ENCODE data around the gene ZNF784.

DNA sequence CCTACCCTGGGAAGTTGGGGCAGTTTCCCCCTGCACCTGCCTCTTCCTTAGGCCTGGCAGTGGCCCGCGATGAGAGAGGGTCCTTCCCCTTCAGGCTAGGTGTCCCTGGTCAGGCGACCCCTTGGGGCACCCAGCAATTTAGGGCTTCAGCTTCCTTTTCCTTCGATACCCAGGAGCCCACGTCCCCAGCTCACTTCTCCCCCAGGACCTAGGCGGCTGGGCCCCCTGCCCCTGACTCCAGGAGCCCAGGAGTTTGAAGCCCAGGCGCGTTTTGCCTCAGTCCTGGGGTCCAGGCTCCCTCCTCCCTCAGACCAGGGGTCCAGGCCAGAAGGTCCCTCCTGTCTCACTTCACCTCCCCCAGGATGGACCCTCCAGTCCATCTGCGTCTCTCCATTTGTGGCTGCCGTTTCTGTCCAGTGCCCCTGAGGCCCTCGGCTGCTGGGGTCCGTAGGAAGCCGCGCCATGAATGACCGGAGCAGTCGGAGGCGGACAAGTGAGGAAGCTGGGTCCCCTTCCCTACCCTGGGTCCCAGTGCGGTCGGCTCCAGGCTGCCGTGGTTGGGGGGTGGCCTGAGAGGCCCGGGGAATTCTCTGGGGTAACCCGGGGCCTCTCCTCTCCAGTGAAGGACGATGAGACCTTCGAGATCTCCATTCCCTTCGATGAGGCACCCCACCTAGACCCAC, 24.4 kb upstream of the ZNF784 start:
- TF ChIP-seq, protein P1, sequence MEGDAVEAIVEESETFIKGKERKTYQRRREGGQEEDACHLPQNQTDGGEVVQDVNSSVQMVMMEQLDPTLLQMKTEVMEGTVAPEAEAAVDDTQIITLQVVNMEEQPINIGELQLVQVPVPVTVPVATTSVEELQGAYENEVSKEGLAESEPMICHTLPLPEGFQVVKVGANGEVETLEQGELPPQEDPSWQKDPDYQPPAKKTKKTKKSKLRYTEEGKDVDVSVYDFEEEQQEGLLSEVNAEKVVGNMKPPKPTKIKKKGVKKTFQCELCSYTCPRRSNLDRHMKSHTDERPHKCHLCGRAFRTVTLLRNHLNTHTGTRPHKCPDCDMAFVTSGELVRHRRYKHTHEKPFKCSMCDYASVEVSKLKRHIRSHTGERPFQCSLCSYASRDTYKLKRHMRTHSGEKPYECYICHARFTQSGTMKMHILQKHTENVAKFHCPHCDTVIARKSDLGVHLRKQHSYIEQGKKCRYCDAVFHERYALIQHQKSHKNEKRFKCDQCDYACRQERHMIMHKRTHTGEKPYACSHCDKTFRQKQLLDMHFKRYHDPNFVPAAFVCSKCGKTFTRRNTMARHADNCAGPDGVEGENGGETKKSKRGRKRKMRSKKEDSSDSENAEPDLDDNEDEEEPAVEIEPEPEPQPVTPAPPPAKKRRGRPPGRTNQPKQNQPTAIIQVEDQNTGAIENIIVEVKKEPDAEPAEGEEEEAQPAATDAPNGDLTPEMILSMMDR (IDR thresholded peaks at IDR 0.05; ENCODE audit: low read depth, low read length, poor library complexity, severe bottlenecking) = no peak
- no peak for TF ChIP-seq EZH2phosphoT487 (IDR thresholded peaks at IDR 0.05; ENCODE audit: borderline replicate concordance, low read length)

Measured in DOHH2 (cell line).